HG03457 (cell line): ENCODE results near the gene ARHGAP15.

Experiments used
- ATAC-seq: cut with Tn5 transposase; IDR thresholded peaks from one replicate; pipeline ENCODE4 v1.9.1; 2021; ENCODE audit warnings: moderate number of reproducible peaks; ENCODE audit not compliant: unreplicated experiment

ARHGAP15 gene

GRCh38 chr2:143142598-143142997 is 13.4 kb downstream of the ARHGAP15 start:
- ATAC-seq = no peak

- no peak for ATAC-seq
These were observed 15.7 kb downstream of the ARHGAP15 start for GRCh38 chr2:143144813-143145455.

- no peak for ATAC-seq
These were observed 17.1 kb downstream of the ARHGAP15 start for GRCh38 chr2:143146366-143146765.

- no peak for ATAC-seq
These were observed 17.8 kb downstream of the ARHGAP15 start for GRCh38 chr2:143146815-143147530.

GRCh38 chr2:143148011-143148410 is 18.8 kb downstream of the ARHGAP15 start:
- ATAC-seq = no peak

- ATAC-seq = peak; percentile 70
These were observed 19.5 kb downstream of the ARHGAP15 start for GRCh38 chr2:143148757-143149156.

- ATAC-seq = no peak
These were observed 21.1 kb downstream of the ARHGAP15 start for GRCh38 chr2:143150287-143150686.

- no peak for ATAC-seq
These were observed 22.0 kb downstream of the ARHGAP15 start for GRCh38 chr2:143151111-143151752.

- no peak for ATAC-seq
These were observed 23.0 kb downstream of the ARHGAP15 start for GRCh38 chr2:143152219-143152618.

- no peak for ATAC-seq
These were observed 23.4 kb downstream of the ARHGAP15 start for GRCh38 chr2:143152637-143153036.

- no peak for ATAC-seq
These were observed 26.4 kb downstream of the ARHGAP15 start for GRCh38 chr2:143155661-143156060.

GRCh38 chr2:143157001-143157400 is 27.8 kb downstream of the ARHGAP15 start:
- ATAC-seq = no peak

- no peak for ATAC-seq
These were observed 28.2 kb downstream of the ARHGAP15 start for GRCh38 chr2:143157418-143157817.

GRCh38 chr2:143158098-143158497 is 28.9 kb downstream of the ARHGAP15 start:
- ATAC-seq = no peak

- ATAC-seq = no peak
These were observed 29.6 kb downstream of the ARHGAP15 start for GRCh38 chr2:143158551-143159485.

- no peak for ATAC-seq
These were observed 30.2 kb downstream of the ARHGAP15 start for GRCh38 chr2:143159486-143159840.

GRCh38 chr2:143160732-143161707 is 31.8 kb downstream of the ARHGAP15 start:
- no peak for ATAC-seq

- peak; percentile 84 for ATAC-seq
These were observed 33.1 kb downstream of the ARHGAP15 start for GRCh38 chr2:143162123-143162837.

GRCh38 chr2:143162997-143163396 is 33.8 kb downstream of the ARHGAP15 start:
- no peak for ATAC-seq
